GM18505 (cell line): ENCODE data around the gene STOM.

Experiments used
- ATAC-seq: cut with Tn5 transposase; IDR thresholded peaks from one replicate; pipeline ENCODE4 v1.9.1; 2021; ENCODE audit not compliant: unreplicated experiment
- POLR2A ChIP-seq: IDR thresholded peaks from 4 replicates; pipeline ENCODE4 v1.6.1; 2011; ENCODE audit warnings: borderline replicate concordance; ENCODE audit not compliant: insufficient read depth, insufficient read length; ENCODE audit errors: extremely low read depth

Gene STOM

GRCh38 chr9:121363622-121363961, 6.5 kb downstream of the STOM start:
- TF ChIP-seq POLR2A, result no peak
- ATAC-seq, result no peak

DNA sequence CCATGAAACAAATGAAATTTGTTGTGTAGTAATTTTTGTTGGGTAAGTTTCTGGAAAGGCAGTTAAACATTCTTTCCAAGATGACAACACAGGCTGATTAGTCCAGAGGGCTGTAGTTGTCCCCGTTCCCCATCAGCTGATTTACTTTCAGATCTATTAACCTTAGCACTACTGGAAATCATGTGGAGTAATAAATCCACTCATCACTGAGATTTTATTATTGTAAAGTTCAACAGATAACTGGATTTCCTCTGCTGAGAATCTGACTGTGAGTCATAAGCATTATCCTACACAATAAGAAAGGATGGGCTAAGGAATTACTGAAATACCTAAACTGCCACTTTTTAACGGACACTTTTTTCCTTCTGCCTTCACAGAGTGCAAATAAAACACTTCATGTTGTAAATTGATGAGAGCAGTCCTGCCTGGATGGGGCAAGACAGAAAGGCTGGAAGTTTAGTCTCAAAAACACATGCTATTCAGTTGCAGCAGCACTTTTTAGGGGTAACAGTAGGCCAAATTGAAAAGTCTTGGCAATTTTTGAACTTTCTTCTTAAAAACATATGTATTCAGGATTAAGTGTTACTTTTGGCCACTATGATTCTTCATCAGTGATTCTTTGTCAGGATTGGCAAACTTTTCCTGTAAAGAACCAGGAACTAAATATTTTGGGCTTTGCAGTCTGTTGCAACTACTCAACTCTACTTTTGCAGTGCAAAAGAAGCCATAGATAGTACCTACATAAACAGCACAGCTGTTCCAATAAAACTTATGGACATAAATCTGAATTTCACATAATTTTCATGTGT, 7.0 kb downstream of the STOM start:
- TF ChIP-seq POLR2A, result no peak
- no peak for ATAC-seq

GRCh38 chr9:121360601-121361374, 9.3 kb downstream of the STOM start:
- no peak for TF ChIP-seq POLR2A
- ATAC-seq, result no peak

- ATAC-seq, result no peak
- TF ChIP-seq POLR2A, result no peak
These were observed 10.4 kb downstream of the STOM start for GRCh38 chr9:121359351-121360294.

GRCh38 chr9:121358751-121359150, 11.3 kb downstream of the STOM start:
- no peak for ATAC-seq
- no peak for TF ChIP-seq POLR2A

DNA sequence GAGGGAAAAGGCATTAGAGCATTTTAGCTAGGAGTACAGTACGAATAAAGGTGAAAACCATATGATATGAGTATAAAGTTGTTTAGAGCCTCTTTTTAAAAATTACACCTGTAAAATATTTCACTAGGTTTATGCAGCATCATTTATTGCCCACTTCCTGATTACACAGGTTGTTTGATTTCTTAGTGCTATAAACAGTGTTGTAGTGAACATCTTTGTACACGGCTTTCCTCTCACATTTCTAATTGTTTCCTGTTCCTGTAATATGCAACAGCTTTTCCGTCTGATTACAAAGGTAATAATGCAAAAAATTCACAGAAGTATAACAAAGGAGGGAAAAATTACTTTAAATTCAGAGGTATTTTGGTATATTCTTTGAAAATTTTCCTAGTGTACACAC, 13.0 kb downstream of the STOM start:
- no peak for ATAC-seq
- TF ChIP-seq POLR2A, result no peak

DNA sequence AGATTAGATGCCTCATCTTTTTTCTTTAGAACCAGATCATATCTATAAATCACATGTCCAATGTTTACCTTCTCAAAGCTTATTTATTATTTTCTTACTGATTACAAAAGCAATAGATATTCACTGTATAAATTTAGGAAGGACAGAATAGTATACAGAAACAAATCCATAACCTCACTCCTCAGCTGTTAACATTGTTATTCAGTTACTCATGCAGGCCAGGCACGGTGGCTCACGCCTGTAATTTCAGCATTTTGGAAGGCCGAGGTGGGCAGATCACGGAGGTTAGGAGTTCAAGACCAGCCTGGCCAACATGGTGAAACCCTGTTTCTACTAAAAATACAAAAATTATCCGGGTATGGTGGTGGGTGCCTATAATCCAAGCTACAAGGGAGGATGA, 15.3 kb downstream of the STOM start:
- TF ChIP-seq POLR2A, result no peak
- ATAC-seq, result no peak

GRCh38 chr9:121354141-121354540, 15.9 kb downstream of the STOM start:
- ATAC-seq, result peak; percentile 5

DNA sequence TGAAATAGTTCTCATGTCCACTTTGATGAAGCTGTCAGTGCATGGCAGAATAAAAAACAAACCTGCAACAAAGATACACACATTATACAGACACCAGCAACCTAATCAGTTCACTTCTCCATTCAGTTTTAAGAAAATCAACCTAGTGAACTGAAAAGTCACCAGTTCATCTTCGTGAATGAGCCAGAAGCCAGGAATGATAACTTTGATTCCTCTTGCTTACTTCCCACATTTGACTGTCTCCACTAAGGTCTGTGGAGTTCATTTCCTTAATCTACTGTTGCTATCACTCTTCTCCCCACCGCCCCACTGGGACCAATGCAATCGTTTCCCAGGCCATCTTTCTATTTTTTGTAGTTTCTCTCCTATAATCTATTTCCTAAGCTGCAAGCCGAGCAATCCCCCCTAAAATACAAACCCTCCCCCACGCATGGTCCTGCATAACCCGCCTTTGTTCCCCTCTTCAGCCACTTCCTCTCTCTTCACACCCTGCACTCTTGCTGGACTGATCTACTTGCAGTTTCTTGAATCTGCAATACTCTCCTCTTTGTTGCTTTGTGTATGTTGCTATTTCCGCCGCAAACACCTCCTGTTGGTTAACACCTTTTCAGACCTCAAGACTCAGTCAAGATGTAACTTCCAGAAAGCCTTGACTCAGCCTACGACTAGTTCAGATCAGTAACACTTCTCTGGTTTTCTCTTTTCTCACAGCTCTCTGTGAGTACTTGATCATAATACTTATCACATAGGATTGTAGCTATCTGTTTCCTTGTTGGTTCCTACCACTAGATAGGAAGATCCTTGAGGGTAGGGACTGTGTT, 16.6 kb downstream of the STOM start:
- peak; percentile 89 for ATAC-seq
- TF ChIP-seq POLR2A, result no peak

More at GRCh38 chr9:121354141-121354540, 15.9 kb downstream of the STOM start:
- no peak for TF ChIP-seq POLR2A

GRCh38 chr9:121350993-121351561, 19.0 kb downstream of the STOM start:
- no peak for ATAC-seq
- no peak for TF ChIP-seq POLR2A

DNA sequence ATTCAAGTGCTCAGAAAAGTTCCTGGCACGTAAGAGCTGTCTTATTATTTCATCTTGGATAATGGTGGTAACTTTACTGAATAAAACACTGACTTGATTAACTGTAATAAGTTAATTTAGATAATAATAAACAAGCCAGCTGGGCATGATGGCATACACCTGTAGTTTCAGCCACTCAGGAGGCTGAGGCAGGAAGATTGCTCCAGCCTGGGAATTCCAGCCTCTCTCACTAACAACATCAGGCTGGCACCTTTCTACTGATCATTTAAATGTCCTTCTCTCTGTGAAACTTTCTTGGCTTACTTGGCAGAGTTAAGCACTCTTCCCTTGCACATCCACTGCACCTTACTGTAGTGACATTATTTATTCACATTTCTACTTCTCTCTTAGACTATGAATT, 20.0 kb downstream of the STOM start:
- no peak for ATAC-seq

DNA sequence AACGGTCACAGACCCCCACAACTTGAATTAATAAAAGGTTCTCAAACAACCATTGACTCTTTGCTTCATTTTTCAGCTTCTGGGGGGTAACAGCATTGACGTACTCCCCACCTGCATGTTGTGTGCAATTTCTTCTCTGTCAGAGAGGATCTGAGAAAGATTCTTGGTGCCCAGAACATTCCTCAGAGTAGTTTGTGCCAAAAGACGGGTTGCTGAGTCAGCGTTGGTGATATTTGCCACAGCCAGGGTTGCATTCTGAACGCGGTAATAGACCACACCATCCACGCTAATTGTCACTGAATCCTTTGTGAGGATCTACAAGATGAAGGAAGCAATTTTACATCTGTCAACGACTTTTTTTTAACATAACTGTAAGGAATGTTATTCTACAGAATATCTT, 21.0 kb downstream of the STOM start:
- TF ChIP-seq POLR2A, result no peak
- no peak for ATAC-seq

More for the DNA sequence above, 20.0 kb downstream of the STOM start:
- no peak for TF ChIP-seq POLR2A
